SH-SY5Y (cell line): ENCODE results near the gene WIF1.

Experiments used
- GATA2 ChIP-seq: IDR thresholded peaks from 2 replicates; pipeline ENCODE4 v1.6.1; 2011; ENCODE audit warnings: mild to moderate bottlenecking, low read depth, low read length
- GATA3 ChIP-seq: IDR thresholded peaks from 2 replicates; pipeline ENCODE4 v1.6.1; 2011; ENCODE audit warnings: low read depth, mild to moderate bottlenecking, low read length, moderate library complexity

DNA sequence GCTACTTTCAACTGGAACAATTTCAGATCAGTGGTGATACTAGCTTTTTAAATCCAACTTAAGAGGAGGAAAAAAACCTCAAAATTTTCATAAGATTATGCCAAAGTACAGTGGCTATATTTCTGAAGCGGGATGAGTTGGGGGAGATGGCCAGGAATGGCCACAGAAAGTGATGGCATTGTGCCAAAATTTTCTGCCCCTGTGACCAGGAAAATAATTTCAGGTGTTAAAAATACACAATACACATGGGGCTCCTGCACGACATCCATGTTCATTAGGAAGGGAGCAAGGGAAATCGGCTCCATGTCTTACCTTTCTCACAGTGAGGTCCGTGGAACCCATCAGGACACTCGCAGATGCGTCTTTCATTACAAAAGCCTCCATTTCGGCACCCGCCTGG lies 53.7 kb downstream of the WIF1 start:
- TF ChIP-seq GATA3, result no peak
- TF ChIP-seq GATA2, result no peak
